Liver (tissue), 9 donors: ENCODE data around the gene ZNF92. TPM values are rescaled to one million over a fixed set of nuclear protein-coding genes. Genes with fewer than 3 reads are reported as not detected.
"Not testable (repeated sequence)": the region's sequence is repeated elsewhere in the genome, so short reads cannot be mapped to it uniquely, and the experiment has no call there.

Experiments
- DNase-seq: peaks from one replicate; pipeline ENCODE4 v3.0.0-alpha.2; 2017; ENCODE audit warnings: low spot score
- H3K27ac ChIP-seq, 2 donors: one replicate each; pipeline ENCODE4 v1.7.0; 2013; ENCODE audit warnings: inconsistent platforms in 2 of 2, low read length in 2 of 2, control low read depth in 1 of 2, low read depth in 1 of 2, mild to moderate bottlenecking in 1 of 2
- H3K27me3 ChIP-seq, 4 donors: one replicate each; pipeline versions ENCODE4 v1.6.1 to v1.7.0; 2013; ENCODE audit warnings: low read length in 3 of 4, inconsistent platforms in 1 of 4, mild to moderate bottlenecking in 1 of 4, moderate library complexity in 1 of 4; ENCODE audit not compliant: control insufficient read depth in 4 of 4, insufficient read depth in 4 of 4
- H3K36me3 ChIP-seq, 4 donors: one replicate each; pipeline versions ENCODE4 v1.6.1 to v1.7.0; 2013; ENCODE audit warnings: low read length in 3 of 4, mild to moderate bottlenecking in 3 of 4, low read depth in 1 of 4, moderate library complexity in 1 of 4; ENCODE audit not compliant: control insufficient read depth in 4 of 4, insufficient read depth in 3 of 4
- H3K4me1 ChIP-seq, 4 donors: one replicate each; pipeline versions ENCODE4 v1.6.1 to v1.7.0; 2013; ENCODE audit warnings: low read length in 3 of 4, mild to moderate bottlenecking in 3 of 4, moderate library complexity in 1 of 4; ENCODE audit not compliant: control insufficient read depth in 4 of 4, insufficient read depth in 4 of 4
- H3K4me3 ChIP-seq, 3 donors: one replicate each; pipeline versions ENCODE4 v1.6.1 to v1.7.0; 2013; ENCODE audit warnings: low read length in 3 of 3, control low read depth in 1 of 3, low read depth in 1 of 3, mild to moderate bottlenecking in 1 of 3
- H3K9ac ChIP-seq, 2 donors: one replicate each; pipeline ENCODE4 v1.7.0; 2013; ENCODE audit warnings: low read length in 2 of 2, mild to moderate bottlenecking in 2 of 2, moderate library complexity in 2 of 2, control low read depth in 1 of 2, low read depth in 1 of 2
- H3K9me3 ChIP-seq, 4 donors: one replicate each; pipeline versions ENCODE4 v1.6.1 to v1.7.0; 2013; ENCODE audit warnings: low read length in 3 of 4; ENCODE audit not compliant: control insufficient read depth in 4 of 4
- ATF3 ChIP-seq: IDR thresholded peaks from 2 replicates; pipeline ENCODE4 v1.6.1; 2016; ENCODE audit warnings: antibody characterized with exemption
- CTCF ChIP-seq: fragments of 150-350 bp; IDR thresholded peaks from 2 replicates; pipeline ENCODE4 v1.5.1; 2017; ENCODE audit warnings: improper control_type of control experiment, low read depth, low read length; ENCODE audit not compliant: missing input control
- EGR1 ChIP-seq, 2 donors: IDR thresholded peaks; 2 replicates each; pipeline ENCODE4 v1.6.1; 2016 to 2018; ENCODE audit warnings: antibody characterized with exemption in 2 of 2, low read depth in 2 of 2
- FOXA2 ChIP-seq: IDR thresholded peaks from 2 replicates; pipeline ENCODE4 v1.6.1; 2016; ENCODE audit warnings: antibody characterized with exemption
- GABPA ChIP-seq, 2 donors: IDR thresholded peaks in 1 of 2; conservative IDR thresholded peaks in 1 of 2; 2 replicates each; pipeline ENCODE4 v1.6.1; 2016; ENCODE audit warnings: antibody characterized with exemption in 2 of 2, mild to moderate bottlenecking in 1 of 2, moderate library complexity in 1 of 2
- HNF4A ChIP-seq, 2 donors: conservative IDR thresholded peaks; 2 replicates each; pipeline ENCODE4 v1.6.1; 2016; ENCODE audit warnings: antibody characterized with exemption in 2 of 2, mild to moderate bottlenecking in 2 of 2
- HNF4G ChIP-seq: IDR thresholded peaks from 2 replicates; pipeline ENCODE4 v1.6.1; 2016; ENCODE audit warnings: antibody characterized with exemption
- JUND ChIP-seq, 2 donors: IDR thresholded peaks; 2 replicates each; pipeline ENCODE4 v1.6.1; 2016; ENCODE audit warnings: antibody characterized with exemption in 2 of 2
- NR2F2 ChIP-seq: IDR thresholded peaks from 2 replicates; pipeline ENCODE4 v1.6.1; 2016; ENCODE audit warnings: antibody characterized with exemption
- RAD21 ChIP-seq, 2 donors: IDR thresholded peaks; 2 replicates each; pipeline ENCODE4 v1.6.1; 2016; ENCODE audit warnings: antibody characterized with exemption in 2 of 2, mild to moderate bottlenecking in 2 of 2
- REST ChIP-seq: IDR thresholded peaks from 2 replicates; pipeline ENCODE4 v1.6.1; 2016; ENCODE audit warnings: antibody characterized with exemption, mild to moderate bottlenecking
- RXRA ChIP-seq, 2 donors: IDR thresholded peaks; 2 replicates each; pipeline ENCODE4 v1.6.1; 2017 to 2018; ENCODE audit warnings: antibody characterized with exemption in 2 of 2, mild to moderate bottlenecking in 1 of 2
- SP1 ChIP-seq: IDR thresholded peaks from 2 replicates; pipeline ENCODE4 v1.6.1; 2018; ENCODE audit warnings: antibody characterized with exemption, mild to moderate bottlenecking
- TAF1 ChIP-seq: conservative IDR thresholded peaks from 2 replicates; pipeline ENCODE4 v1.6.1; 2016; ENCODE audit warnings: antibody characterized with exemption, mild to moderate bottlenecking
- YY1 ChIP-seq: IDR thresholded peaks from 2 replicates; pipeline ENCODE4 v1.6.1; 2016; ENCODE audit warnings: antibody characterized with exemption, mild to moderate bottlenecking
- ZBTB33 ChIP-seq: IDR thresholded peaks from 2 replicates; pipeline ENCODE4 v1.6.1; 2016; ENCODE audit warnings: antibody characterized with exemption
- WGBS: extraction: QIAGEN DNeasy Blood & Tissue Kit; methylation state at CpG from one replicate; pipeline ENCODE4 v1.1.7; 2013; 5-methylcytosine and 5-hydroxymethylcytosine counted together
- polyA plus RNA-seq, 2 donors: library from polyadenylated mRNA; stranded (reverse) in 1 of 2; unstranded in 1 of 2; fragments of 200-250 nt in 1 of 2; fragments of >200 nt in 1 of 2; fragmentation: Nextera tagmentation in 1 of 2; extraction: Ambion mirVana in 1 of 2; gene quantifications; one replicate each; pipeline versions ENCODE4 v1.2.1 to v1.2.3, GENCODE V29; 2013 to 2015
- total RNA-seq, 2 donors: library from RNA; depleted of rRNA; stranded (reverse); fragments of >200 nt; gene quantifications; one replicate each; pipeline ENCODE4 v1.2.3, GENCODE V29; 2014
- donor health status: healthy.
- donor health status: healthy.
- donor health status: healthy.
- donor health status: healthy.
- donor health status: healthy.

ZNF92 gene
- total and polyA plus RNA-seq, 4 donors: 1.6 to 6.5 (median 2.7) TPM

GRCh38 chr7:65397730-65398142 is 24.1 kb downstream of the ZNF92 start:
- Histone ChIP-seq H3K27me3 (no peaks in the 10 kb centered on the region), H3K9ac (no peak overlapping the region), H3K9me3 (peaks cover under 1 to 3% (median 2%) of the 10 kb centered on the region in 4 donors), H3K27ac (no peak overlapping the region), H3K4me3 (no peak overlapping the region), H3K36me3 (peaks cover 1 to 23% (median 14%) of the 10 kb centered on the region in 4 donors), H3K4me1 (no peaks in the 10 kb centered on the region)
- DNase-seq: no peak
- no peak for TF ChIP-seq FOXA2
- TF ChIP-seq RAD21 (IDR thresholded peaks at IDR 0.05): no peak
- no peak for TF ChIP-seq ZBTB33
- no peak for TF ChIP-seq EGR1 (IDR thresholded peaks at IDR 0.05; ENCODE audit: low read depth in 2 of 2)
- no peak for TF ChIP-seq CTCF
- TF ChIP-seq YY1: no peak
- no peak for TF ChIP-seq SP1
- TF ChIP-seq ATF3: no peak
- no peak for TF ChIP-seq GABPA (IDR thresholded peaks at IDR 0.05 in 1 of 2, conservative IDR thresholded peaks at IDR 0.05 in 1 of 2)
- no peak for TF ChIP-seq HNF4A (conservative IDR thresholded peaks at IDR 0.05)
- no peak for TF ChIP-seq REST
- no peak for TF ChIP-seq RXRA (IDR thresholded peaks at IDR 0.05)
- no peak for TF ChIP-seq HNF4G
- TF ChIP-seq NR2F2: no peak
- TF ChIP-seq TAF1: no peak
- TF ChIP-seq JUND (IDR thresholded peaks at IDR 0.05): no peak
- WGBS: 66% methylated on average over 4 of the region's 4 CpGs

- not testable (repeated sequence) for H3K4me3 ChIP-seq, DNase-seq, H3K9ac ChIP-seq, H3K27me3 ChIP-seq, H3K27ac ChIP-seq, H3K9me3 ChIP-seq, H3K4me1 ChIP-seq
- peaks cover 0 to 21% (median 12%) of the 10 kb centered on the region in 4 donors for H3K36me3 ChIP-seq
- WGBS: 96% methylated on average over 3 of the region's 3 CpGs
Observed at GRCh38 chr7:65398671-65399070, 25.0 kb downstream of the ZNF92 start.

GRCh38 chr7:65399101-65399500 is 25.4 kb downstream of the ZNF92 start:
- 99% methylated on average over 1 of the region's 1 CpG for WGBS
- H3K4me1 ChIP-seq, DNase-seq, H3K27ac ChIP-seq, H3K27me3 ChIP-seq, H3K4me3 ChIP-seq, H3K9ac ChIP-seq: not testable (repeated sequence)
- Histone ChIP-seq H3K9me3 (peaks cover 6 to 14% (median 7%) of the 10 kb centered on the region in 4 donors), H3K36me3 (peaks cover 0 to 21% (median 12%) of the 10 kb centered on the region in 4 donors)
